HepG2 (cell line): ENCODE data around the gene HIVEP2. TPM values are rescaled to one million over a fixed set of nuclear protein-coding genes. Genes with fewer than 3 reads are reported as not detected.

ENCODE experiments used
- FOSL2 ChIP-seq: sonication (generic); formaldehyde crosslinking; IDR thresholded peaks from 2 replicates; pipeline ENCODE4 v1.4.0; 2020; ENCODE audit warnings: missing genetic modification reagents
- FOXC1 ChIP-seq: sonication (generic); formaldehyde crosslinking; IDR thresholded peaks from 2 replicates; pipeline ENCODE4 v1.8.0; 2022; ENCODE audit warnings: mild to moderate bottlenecking, missing genetic modification reagents, borderline replicate concordance
- GATAD1 ChIP-seq: IDR thresholded peaks from 2 replicates; pipeline ENCODE4 v1.6.1; 2016; ENCODE audit warnings: missing genetic modification reagents, missing compliant biosample characterization
- KDM4B ChIP-seq: sonication (generic); formaldehyde crosslinking; IDR thresholded peaks from 2 replicates; pipeline ENCODE4 v1.4.0; 2020; ENCODE audit warnings: missing genetic modification reagents
- MIER2 ChIP-seq: IDR thresholded peaks from 2 replicates; pipeline ENCODE4 v1.6.1; 2016; ENCODE audit warnings: missing biosample characterization, missing genetic modification reagents
- NR2F2 ChIP-seq: IDR thresholded peaks from 2 replicates; pipeline ENCODE4 v1.6.1; 2012; ENCODE audit warnings: low read depth, inconsistent platforms, borderline replicate concordance
- PITX1 ChIP-seq: sonication (generic); formaldehyde crosslinking; IDR thresholded peaks from 2 replicates; pipeline ENCODE4 v1.5.1; 2020; ENCODE audit warnings: mild to moderate bottlenecking, missing genetic modification reagents
- RARG ChIP-seq: sonication (generic); formaldehyde crosslinking; IDR thresholded peaks from 2 replicates; pipeline ENCODE4 v1.4.0; 2020; ENCODE audit warnings: low read depth, mild to moderate bottlenecking, missing genetic modification reagents
- RBM22 ChIP-seq: fragments of 200-400 bp; formaldehyde crosslinking; optimal IDR thresholded peaks from 2 replicates; pipeline ENCODE3; 2017; ENCODE audit warnings: mild to moderate bottlenecking, low read length, moderate library complexity
- SOX13 ChIP-seq, 3 experiments: fragments of 450-650 bp in 1 of 3; sonication (generic) in 1 of 3; formaldehyde crosslinking in 1 of 3; IDR thresholded peaks in 2 of 3; conservative IDR thresholded peaks in 1 of 3; 2 replicates each; pipeline versions ENCODE4 v1.5.0 to v1.6.1; 2016 to 2020; ENCODE audit warnings: antibody characterized with exemption in 1 of 3, mild to moderate bottlenecking in 1 of 3, missing compliant biosample characterization in 1 of 3, missing genetic modification reagents in 1 of 3, moderate library complexity in 1 of 3
- SP1 ChIP-seq, 2 experiments: fragments of 450-650 bp in 1 of 2; sonication (generic) in 1 of 2; formaldehyde crosslinking in 1 of 2; IDR thresholded peaks; 2 replicates each; pipeline versions ENCODE4 v1.4.0 to v1.6.1; 2016 to 2020; ENCODE audit warnings: missing genetic modification reagents in 1 of 2
- ZEB1 ChIP-seq: IDR thresholded peaks from 2 replicates; pipeline ENCODE4 v1.6.1; 2012; ENCODE audit warnings: mild to moderate bottlenecking, low read depth, inconsistent platforms; ENCODE audit not compliant: insufficient replicate concordance
- ZNF263 ChIP-seq: sonication (generic); formaldehyde crosslinking; IDR thresholded peaks from 2 replicates; pipeline ENCODE4 v1.4.0; 2020; ENCODE audit warnings: missing genetic modification reagents
- ZNF34 ChIP-seq: sonication (generic); formaldehyde crosslinking; IDR thresholded peaks from 2 replicates; pipeline ENCODE4 v1.4.0; 2020; ENCODE audit warnings: mild to moderate bottlenecking, missing genetic modification reagents, borderline replicate concordance
- ZNF350 ChIP-seq: sonication (generic); formaldehyde crosslinking; IDR thresholded peaks from 2 replicates; pipeline ENCODE4 v1.4.0; 2020; ENCODE audit warnings: mild to moderate bottlenecking, low read depth, missing genetic modification reagents, borderline replicate concordance
- ZNF563 ChIP-seq: sonication (generic); formaldehyde crosslinking; IDR thresholded peaks from 2 replicates; pipeline ENCODE4 v1.8.0; 2022; ENCODE audit warnings: mild to moderate bottlenecking, moderate library complexity, missing genetic modification reagents
- ZNF570 ChIP-seq: sonication (generic); formaldehyde crosslinking; IDR thresholded peaks from 2 replicates; pipeline ENCODE4 v1.4.0; 2020; ENCODE audit warnings: mild to moderate bottlenecking, missing genetic modification reagents, borderline replicate concordance
- polyA plus RNA-seq, 8 experiments: library from polyadenylated mRNA; depleted of rRNA in 3 of 8; stranded (reverse) in 7 of 8; unstranded in 1 of 8; fragments of >200 nt; fragmentation: Illumina TruSeq in 4 of 8; extraction: Trizol in 4 of 8; gene quantifications; 2 replicates each; pipeline versions ENCODE4 v1.2.1 to v1.2.3, GENCODE V29; 2011 to 2016; ENCODE audit warnings: low read depth in 4 of 8, missing spikeins in 1 of 8, mixed read lengths in 1 of 8; ENCODE audit not compliant: insufficient read depth in 1 of 8
- total RNA-seq, 5 experiments: library from RNA; depleted of rRNA; stranded (reverse); fragments of >200 nt; fragmentation: Illumina TruSeq; extraction: Trizol; gene quantifications; 2 replicates each; pipeline ENCODE4 v1.2.3, GENCODE V29; 2016; ENCODE audit warnings: low read depth in 1 of 5
- TF ChIP-seq, protein P1 (sequence below): sonication (generic); formaldehyde crosslinking; IDR thresholded peaks from 2 replicates; pipeline ENCODE4 v1.5.1; 2020; ENCODE audit warnings: mild to moderate bottlenecking, missing genetic modification reagents
- TF ChIP-seq, protein P2 (sequence below): IDR thresholded peaks from 2 replicates; pipeline ENCODE4 v1.6.1; 2016; ENCODE audit warnings: mild to moderate bottlenecking
- TF ChIP-seq, protein P3 (sequence below): fragments of 450-650 bp; IDR thresholded peaks from 2 replicates; pipeline ENCODE4 v1.6.1; 2016
- TF ChIP-seq, protein P4 (sequence below): sonication (generic); formaldehyde crosslinking; IDR thresholded peaks from 2 replicates; pipeline ENCODE4 v1.5.1; 2020; ENCODE audit warnings: missing genetic modification reagents, mild to moderate bottlenecking, borderline replicate concordance

Gene HIVEP2
- total and polyA plus RNA-seq, 2 of the 13 experiments (the other 11 are each of a cell fraction or from before 2014, with no cell fraction given): 3.4 to 12.9 TPM

DNA sequence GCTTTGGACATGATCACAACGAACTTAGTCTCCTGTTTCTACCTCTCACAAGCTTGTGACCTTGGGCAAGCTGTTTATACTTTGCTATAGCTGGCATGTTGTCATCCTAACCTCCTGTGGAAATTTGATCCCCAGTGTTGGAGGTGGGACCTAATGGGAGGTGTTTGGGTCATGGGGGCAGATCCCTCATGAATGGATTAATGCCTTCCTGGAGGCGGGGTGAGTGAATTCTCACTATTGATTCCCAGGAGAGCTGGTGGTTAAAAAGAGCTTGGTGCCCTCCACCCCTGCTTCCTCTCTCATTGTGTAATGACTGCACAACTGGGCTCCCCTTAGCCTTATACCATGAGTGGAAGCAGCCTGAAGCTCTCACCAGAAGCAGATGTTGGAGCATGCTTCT is 228.9 kb downstream of the HIVEP2 start (continued):
- TF ChIP-seq ZEB1 (no peak), FOSL2 (CRISPR knock-in tag) (no peak), ZNF263 (no peak), NR2F2 (no peak), FOXC1 (CRISPR knock-in tag) (peak; percentile 45; the same call in 1 of the 2 replicates), GATAD1 (CRISPR knock-in tag) (no peak), ZNF34 (CRISPR knock-in tag) (no peak), ZNF350 (CRISPR knock-in tag) (peak; percentile 27; the same call in 1 of the 2 replicates), SP1 (IDR thresholded peaks at IDR 0.05) (no peak), SP1 (CRISPR knock-in tag; IDR thresholded peaks at IDR 0.05) (no peak), ZNF563 (no peak), KDM4B (no peak), PITX1 (CRISPR knock-in tag) (peak; percentile 65; the same call in 1 of the 2 replicates), MIER2 (no peak), ZNF570 (CRISPR knock-in tag) (no peak), RARG (CRISPR knock-in tag) (no peak), RBM22 (no peak), SOX13 (IDR thresholded peaks at IDR 0.05) (no peak), SOX13 (CRISPR knock-in tag; conservative IDR thresholded peaks at IDR 0.05 in 1 of 2, IDR thresholded peaks at IDR 0.05 in 1 of 2) (peak in 1 of 2 experiments; percentile 54; a peak in 1 of 4 replicates)
- TF ChIP-seq, protein P1, sequence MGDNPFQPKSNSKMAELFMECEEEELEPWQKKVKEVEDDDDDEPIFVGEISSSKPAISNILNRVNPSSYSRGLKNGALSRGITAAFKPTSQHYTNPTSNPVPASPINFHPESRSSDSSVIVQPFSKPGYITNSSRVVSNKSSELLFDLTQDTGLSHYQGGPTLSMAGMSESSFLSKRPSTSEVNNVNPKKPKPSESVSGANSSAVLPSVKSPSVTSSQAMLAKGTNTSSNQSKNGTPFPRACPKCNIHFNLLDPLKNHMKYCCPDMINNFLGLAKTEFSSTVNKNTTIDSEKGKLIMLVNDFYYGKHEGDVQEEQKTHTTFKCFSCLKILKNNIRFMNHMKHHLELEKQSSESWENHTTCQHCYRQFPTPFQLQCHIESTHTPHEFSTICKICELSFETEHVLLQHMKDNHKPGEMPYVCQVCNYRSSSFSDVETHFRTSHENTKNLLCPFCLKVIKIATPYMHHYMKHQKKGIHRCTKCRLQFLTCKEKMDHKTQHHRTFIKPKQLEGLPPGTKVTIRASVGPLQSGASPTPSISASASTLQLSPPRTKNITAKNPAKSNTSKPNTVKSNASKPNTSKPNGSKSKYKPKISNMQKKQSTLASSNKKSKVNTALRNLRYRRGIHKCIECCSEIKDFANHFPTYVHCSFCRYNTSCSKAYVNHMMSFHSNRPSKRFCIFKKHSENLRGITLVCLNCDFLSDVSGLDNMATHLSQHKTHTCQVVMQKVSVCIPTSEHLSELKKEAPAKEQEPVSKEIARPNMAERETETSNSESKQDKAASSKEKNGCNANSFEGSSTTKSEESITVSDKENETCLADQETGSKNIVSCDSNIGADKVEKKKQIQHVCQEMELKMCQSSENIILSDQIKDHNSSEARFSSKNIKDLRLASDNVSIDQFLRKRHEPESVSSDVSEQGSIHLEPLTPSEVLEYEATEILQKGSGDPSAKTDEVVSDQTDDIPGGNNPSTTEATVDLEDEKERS: no peak
- TF ChIP-seq, protein P2, sequence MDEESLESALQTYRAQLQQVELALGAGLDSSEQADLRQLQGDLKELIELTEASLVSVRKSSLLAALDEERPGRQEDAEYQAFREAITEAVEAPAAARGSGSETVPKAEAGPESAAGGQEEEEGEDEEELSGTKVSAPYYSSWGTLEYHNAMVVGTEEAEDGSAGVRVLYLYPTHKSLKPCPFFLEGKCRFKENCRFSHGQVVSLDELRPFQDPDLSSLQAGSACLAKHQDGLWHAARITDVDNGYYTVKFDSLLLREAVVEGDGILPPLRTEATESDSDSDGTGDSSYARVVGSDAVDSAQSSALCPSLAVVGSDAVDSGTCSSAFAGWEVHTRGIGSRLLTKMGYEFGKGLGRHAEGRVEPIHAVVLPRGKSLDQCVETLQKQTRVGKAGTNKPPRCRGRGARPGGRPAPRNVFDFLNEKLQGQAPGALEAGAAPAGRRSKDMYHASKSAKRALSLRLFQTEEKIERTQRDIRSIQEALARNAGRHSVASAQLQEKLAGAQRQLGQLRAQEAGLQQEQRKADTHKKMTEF (CRISPR knock-in tag): peak; percentile 60; the same call in 1 of the 2 replicates
- TF ChIP-seq, protein P3, sequence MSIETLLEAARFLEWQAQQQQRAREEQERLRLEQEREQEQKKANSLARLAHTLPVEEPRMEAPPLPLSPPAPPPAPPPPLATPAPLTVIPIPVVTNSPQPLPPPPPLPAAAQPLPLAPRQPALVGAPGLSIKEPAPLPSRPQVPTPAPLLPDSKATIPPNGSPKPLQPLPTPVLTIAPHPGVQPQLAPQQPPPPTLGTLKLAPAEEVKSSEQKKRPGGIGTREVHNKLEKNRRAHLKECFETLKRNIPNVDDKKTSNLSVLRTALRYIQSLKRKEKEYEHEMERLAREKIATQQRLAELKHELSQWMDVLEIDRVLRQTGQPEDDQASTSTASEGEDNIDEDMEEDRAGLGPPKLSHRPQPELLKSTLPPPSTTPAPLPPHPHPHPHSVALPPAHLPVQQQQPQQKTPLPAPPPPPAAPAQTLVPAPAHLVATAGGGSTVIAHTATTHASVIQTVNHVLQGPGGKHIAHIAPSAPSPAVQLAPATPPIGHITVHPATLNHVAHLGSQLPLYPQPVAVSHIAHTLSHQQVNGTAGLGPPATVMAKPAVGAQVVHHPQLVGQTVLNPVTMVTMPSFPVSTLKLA: no peak
- TF ChIP-seq, protein P4, sequence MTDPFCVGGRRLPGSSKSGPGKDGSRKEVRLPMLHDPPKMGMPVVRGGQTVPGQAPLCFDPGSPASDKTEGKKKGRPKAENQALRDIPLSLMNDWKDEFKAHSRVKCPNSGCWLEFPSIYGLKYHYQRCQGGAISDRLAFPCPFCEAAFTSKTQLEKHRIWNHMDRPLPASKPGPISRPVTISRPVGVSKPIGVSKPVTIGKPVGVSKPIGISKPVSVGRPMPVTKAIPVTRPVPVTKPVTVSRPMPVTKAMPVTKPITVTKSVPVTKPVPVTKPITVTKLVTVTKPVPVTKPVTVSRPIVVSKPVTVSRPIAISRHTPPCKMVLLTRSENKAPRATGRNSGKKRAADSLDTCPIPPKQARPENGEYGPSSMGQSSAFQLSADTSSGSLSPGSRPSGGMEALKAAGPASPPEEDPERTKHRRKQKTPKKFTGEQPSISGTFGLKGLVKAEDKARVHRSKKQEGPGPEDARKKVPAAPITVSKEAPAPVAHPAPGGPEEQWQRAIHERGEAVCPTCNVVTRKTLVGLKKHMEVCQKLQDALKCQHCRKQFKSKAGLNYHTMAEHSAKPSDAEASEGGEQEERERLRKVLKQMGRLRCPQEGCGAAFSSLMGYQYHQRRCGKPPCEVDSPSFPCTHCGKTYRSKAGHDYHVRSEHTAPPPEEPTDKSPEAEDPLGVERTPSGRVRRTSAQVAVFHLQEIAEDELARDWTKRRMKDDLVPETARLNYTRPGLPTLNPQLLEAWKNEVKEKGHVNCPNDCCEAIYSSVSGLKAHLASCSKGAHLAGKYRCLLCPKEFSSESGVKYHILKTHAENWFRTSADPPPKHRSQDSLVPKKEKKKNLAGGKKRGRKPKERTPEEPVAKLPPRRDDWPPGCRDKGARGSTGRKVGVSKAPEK (CRISPR knock-in tag): no peak
